ENCODE data around the gene TAP2.

DNA sequence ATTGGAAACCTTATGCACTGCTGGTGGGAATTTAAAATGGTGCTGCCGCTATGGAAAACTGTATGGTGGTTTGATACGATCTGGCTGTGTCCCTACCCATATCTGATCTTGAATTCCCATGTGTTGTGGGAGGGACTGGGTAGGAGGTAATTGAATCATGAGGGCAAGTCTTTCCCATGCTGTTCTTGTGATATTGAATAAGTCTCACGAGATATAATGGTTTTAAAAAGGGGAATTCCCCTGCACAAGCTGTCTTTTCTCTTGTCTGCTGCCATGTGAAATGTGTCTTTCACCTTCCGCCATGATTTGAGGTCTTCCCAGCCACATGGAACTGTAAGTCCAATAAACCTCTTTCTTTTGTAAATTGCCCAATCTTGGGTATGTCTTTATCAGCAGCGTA lies 4.9 kb downstream of the TAP2 start:
- TF ChIP-seq CTCF (conservative IDR thresholded peaks at IDR 0.05; ENCODE audit: low read depth in 2 of 2) (no peak), ZNF114 (CRISPR knock-in tag; IDR thresholded peaks at IDR 0.05) (no peak), EZH2 (IDR thresholded peaks at IDR 0.05; ENCODE audit: low read depth, unreplicated experiment) (no peak), JUNB (IDR thresholded peaks at IDR 0.05; ENCODE audit: unreplicated experiment) (no peak)

Measured in GM23338 (cell line).